Fibroblast of lung (primary cell): Measurements from ENCODE around the gene SDK1.

Experiments
- EZH2 ChIP-seq: IDR thresholded peaks from 2 replicates; pipeline ENCODE4 v1.5.1; 2012; ENCODE audit warnings: low read length, control low read depth, mild to moderate bottlenecking; ENCODE audit errors: missing control alignments
- TF ChIP-seq, protein P1 (sequence below), 2 donors: IDR thresholded peaks in 1 of 2; conservative IDR thresholded peaks in 1 of 2; 1 replicate in 1 of 2; 2 replicates in 1 of 2; pipeline ENCODE4 v1.5.1; 2011 to 2012; ENCODE audit warnings: low read length in 2 of 2, control low read depth in 1 of 2, inconsistent platforms in 1 of 2, low read depth in 1 of 2, mild to moderate bottlenecking in 1 of 2

DNA sequence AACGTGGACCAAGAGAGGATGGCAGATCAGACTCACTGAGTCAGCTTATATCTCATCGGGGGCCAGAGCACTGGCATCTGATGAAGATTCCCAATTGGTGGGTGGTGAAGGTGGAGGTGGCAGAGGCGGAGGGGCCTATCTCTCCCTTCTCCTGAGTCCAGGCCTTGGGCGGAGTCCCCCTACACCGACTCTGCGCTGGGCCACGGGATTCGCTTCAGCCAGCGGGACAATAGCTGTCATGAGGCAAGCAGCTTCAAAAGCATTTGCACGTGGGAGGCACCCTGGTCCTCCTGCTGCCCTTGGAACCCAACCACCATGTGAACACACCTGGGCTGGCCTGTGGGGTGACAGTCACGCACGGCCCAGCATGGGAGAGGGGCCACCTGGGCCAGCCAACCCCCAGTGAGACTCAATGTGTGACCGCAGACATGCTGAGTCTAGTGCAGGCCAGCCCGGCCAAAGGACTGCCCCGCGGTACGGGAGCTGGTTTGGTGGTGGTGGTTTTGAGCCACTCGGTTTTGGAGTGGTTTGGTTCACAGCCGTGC, 914.2 kb downstream of the SDK1 start:
- TF ChIP-seq, protein P1, sequence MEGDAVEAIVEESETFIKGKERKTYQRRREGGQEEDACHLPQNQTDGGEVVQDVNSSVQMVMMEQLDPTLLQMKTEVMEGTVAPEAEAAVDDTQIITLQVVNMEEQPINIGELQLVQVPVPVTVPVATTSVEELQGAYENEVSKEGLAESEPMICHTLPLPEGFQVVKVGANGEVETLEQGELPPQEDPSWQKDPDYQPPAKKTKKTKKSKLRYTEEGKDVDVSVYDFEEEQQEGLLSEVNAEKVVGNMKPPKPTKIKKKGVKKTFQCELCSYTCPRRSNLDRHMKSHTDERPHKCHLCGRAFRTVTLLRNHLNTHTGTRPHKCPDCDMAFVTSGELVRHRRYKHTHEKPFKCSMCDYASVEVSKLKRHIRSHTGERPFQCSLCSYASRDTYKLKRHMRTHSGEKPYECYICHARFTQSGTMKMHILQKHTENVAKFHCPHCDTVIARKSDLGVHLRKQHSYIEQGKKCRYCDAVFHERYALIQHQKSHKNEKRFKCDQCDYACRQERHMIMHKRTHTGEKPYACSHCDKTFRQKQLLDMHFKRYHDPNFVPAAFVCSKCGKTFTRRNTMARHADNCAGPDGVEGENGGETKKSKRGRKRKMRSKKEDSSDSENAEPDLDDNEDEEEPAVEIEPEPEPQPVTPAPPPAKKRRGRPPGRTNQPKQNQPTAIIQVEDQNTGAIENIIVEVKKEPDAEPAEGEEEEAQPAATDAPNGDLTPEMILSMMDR (conservative IDR thresholded peaks at IDR 0.05 in 1 of 2, IDR thresholded peaks at IDR 0.05 in 1 of 2; ENCODE audit: low read depth in 1 of 2, low read length in 2 of 2): no peak
- no peak for TF ChIP-seq EZH2
